HG03108 (cell line): ENCODE results near the gene IL1F10.

Experiments
- ATAC-seq: cut with Tn5 transposase; IDR thresholded peaks from one replicate; pipeline ENCODE4 v1.9.1; 2021; ENCODE audit warnings: moderate library complexity; ENCODE audit not compliant: unreplicated experiment

The IL1F10 gene

GRCh38 chr2:113111823-113112287 lies 44.1 kb downstream of the IL1F10 start:
- no peak for ATAC-seq

GRCh38 chr2:113112441-113112840 lies 44.7 kb downstream of the IL1F10 start:
- ATAC-seq, result no peak

GRCh38 chr2:113112871-113113270 lies 45.1 kb downstream of the IL1F10 start:
- no peak for ATAC-seq

GRCh38 chr2:113113807-113114206 lies 46.0 kb downstream of the IL1F10 start:
- ATAC-seq, result no peak

- ATAC-seq, result no peak
These were observed 46.6 kb downstream of the IL1F10 start for GRCh38 chr2:113114224-113114945.

- no peak for ATAC-seq
These were observed 47.2 kb downstream of the IL1F10 start for GRCh38 chr2:113114996-113115395.

- ATAC-seq, result no peak
These were observed 48.6 kb downstream of the IL1F10 start for GRCh38 chr2:113116100-113116958.

GRCh38 chr2:113117541-113118262 lies 49.9 kb downstream of the IL1F10 start:
- ATAC-seq, result no peak

- no peak for ATAC-seq
These were observed 50.5 kb downstream of the IL1F10 start for GRCh38 chr2:113118263-113118657.

GRCh38 chr2:113119111-113119510 lies 51.3 kb downstream of the IL1F10 start:
- no peak for ATAC-seq

- ATAC-seq, result no peak
These were observed 53.1 kb downstream of the IL1F10 start for GRCh38 chr2:113120861-113121260.

- ATAC-seq, result no peak
These were observed 54.6 kb downstream of the IL1F10 start for GRCh38 chr2:113122364-113122763.

GRCh38 chr2:113123726-113124125 lies 56.0 kb downstream of the IL1F10 start:
- peak; percentile 3 for ATAC-seq

GRCh38 chr2:113124181-113124961 lies 56.6 kb downstream of the IL1F10 start:
- peak; percentile 43 for ATAC-seq
